NCI-H146 treated with DMSO at 0.1 percent for 48 hours (cell line): ENCODE measurements around the gene FAM110A.
"Not testable (repeated sequence)": the region's sequence is repeated elsewhere in the genome, so short reads cannot be mapped to it uniquely, and the experiment has no call there.

Experiments
- DNase-seq: peaks from one replicate; lab custom pipeline; 2025; ENCODE audit not compliant: unreplicated experiment; lab: John Stamatoyannopoulos, UW

FAM110A gene

DNA sequence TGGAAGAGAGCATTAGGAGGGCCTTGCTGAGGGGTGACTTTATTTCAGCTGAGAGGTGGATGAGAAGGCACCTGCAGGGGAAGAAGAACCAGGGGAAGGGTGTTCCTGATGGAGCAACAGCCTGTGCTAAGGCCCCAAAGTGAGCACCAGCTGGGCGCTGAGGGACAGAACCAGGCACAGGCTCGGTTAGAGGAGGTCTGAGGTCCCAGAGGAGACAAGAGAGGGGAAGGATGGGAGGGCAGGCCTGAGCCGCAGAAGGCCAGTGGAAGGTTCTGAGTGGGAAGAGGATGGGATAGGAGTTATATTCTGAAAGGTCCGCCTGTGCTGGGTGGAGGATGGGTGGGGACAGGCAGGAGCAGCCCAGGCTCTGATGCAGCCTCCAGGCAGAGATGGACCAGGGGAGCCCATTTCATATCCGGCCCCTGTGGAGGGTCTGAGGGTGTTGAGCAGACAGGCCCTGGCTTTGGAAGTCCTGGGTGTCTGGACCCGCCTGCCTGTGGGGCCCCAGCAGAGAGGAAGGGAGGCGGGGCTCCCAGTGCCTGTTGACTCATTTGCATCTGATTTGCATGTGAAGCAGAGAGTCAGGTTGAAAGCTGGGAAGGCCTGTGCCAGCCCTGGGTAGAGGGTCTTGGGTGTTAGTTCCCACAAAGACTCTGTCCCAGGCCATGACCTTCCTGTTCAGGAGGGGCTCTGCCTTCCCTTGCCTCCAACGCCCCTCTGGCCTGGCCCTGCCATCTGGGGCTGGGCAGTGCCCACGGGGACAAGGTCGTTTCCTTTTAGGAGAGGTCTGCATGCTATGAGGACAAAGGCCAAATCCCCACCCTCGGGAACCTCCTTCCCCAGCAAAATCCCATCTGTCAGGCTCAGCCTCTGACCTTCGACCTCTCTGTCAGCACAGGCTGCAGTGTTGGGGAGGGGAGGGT is 10.6 kb upstream of the FAM110A start:
- no peak for DNase-seq

- DNase-seq, result no peak
These were observed 10.0 kb upstream of the FAM110A start for GRCh38 chr20:823574-823902.

DNA sequence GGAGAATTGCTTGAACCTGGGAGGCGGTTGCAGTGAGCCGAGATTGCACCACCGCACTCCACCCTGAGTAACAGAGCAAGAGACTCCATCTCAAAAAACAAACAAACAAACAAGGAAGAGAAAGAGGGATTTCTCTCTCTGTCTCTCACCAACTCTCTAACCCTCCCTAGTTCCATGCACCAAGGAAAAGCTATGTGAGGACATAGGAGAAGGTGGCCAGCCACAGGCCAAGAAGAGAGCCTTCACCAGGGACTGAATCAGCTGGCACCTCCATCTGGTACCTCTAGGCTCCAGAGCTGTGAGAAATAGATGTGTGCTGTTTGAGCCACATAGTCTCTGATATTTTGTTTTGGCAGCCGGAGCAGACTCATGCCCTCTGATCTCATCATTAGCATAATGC is 9.0 kb upstream of the FAM110A start:
- DNase-seq, result no peak

DNA sequence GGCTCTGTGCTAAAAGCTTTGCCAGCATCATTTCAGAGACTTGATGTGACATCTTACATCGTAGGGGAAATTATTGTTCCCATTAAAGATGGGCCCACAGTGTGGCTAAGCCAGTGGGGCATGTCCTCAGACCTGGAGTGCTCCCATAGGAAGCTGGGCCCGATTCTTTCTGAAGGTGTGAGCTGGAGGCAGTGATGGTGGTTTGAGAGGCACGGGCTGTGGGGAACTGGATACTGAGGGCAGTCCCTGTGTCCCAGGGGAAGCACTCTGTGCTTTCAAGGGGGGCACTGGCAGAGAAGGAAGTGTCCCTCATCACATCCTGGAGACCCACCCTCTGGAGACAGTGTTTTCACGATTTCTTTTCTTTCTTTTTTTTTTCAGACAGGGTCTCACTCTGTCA is 8.6 kb upstream of the FAM110A start:
- DNase-seq, result no peak

GRCh38 chr20:825710-826421 is 7.6 kb upstream of the FAM110A start:
- DNase-seq, result no peak

- DNase-seq, result no peak
These were observed 6.7 kb upstream of the FAM110A start for GRCh38 chr20:826695-827323.

GRCh38 chr20:827981-828380 is 5.5 kb upstream of the FAM110A start:
- DNase-seq, result not testable (repeated sequence)

- no peak for DNase-seq
These were observed 4.5 kb upstream of the FAM110A start for GRCh38 chr20:828987-829386.

GRCh38 chr20:829551-829950 is 4.0 kb upstream of the FAM110A start:
- no peak for DNase-seq

GRCh38 chr20:830011-830521 is 3.4 kb upstream of the FAM110A start:
- no peak for DNase-seq

DNA sequence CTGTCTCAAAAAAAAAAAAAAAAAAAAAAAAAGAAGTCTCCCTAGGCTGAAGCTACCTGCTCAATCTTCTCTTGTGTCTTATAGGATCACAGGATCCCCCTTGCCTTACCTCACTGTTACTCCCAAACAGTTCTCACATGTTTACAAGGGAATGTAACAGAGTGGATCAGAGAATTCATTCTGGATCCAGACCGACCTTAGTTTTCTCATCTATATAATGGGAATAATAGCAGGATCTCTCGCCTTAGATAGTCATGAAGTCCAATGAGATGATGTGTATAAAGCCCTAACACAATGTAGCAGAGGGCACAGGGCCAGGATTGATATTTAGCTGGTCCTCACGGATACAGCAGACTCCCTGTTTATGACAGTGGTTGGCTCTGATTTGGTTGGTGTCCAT is 2.3 kb upstream of the FAM110A start:
- DNase-seq, result no peak

- no peak for DNase-seq
These were observed 1.6 kb upstream of the FAM110A start for GRCh38 chr20:831956-832355.

DNA sequence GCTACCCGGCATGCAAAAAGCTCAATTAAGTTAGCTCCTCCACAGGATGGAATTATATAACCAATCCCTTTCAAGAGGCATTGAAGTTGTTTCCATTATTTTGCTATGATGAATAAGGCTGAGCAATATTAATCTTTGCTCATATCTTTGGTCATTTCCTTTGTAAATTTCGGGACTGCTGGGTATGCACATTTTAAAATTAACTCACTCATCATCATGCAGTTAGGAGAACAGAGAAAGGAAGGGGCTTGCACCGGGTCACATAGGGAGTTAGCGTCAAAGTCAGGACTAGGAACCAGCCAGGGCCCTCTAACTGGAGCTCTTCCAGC is 430 bp upstream of the FAM110A start:
- no peak for DNase-seq

DNA sequence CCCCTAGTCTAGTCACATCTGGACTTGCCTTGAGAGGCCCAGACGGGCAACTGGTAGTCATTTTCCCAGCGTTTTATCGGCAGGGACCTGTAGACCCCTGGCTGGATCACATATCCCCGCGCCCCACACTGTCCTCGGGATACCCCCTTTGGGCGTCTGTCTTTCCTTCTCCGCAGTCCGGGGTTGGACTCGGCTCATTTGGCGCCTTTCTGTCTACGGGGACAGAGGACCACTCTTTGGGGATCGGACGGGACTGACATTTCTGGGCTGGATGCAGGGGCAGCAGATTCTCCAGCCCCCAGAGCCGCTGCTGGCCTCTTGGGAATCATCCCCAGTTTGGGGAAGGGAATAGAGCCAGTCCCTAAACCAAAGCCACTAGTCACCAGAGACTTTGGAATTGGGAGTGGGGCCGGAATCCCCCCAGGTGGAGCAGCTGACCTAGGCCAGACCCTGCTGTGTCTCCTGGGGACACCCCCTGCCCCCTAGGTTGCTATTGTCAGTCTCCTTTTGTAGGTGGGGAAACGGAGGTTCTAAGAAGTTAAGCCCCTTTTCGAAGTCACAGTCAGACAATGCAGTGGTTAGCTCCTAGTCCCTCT is 734 bp downstream of the FAM110A start:
- DNase-seq, result no peak

- DNase-seq, result no peak
These were observed 2.1 kb downstream of the FAM110A start for GRCh38 chr20:835608-836045.

DNA sequence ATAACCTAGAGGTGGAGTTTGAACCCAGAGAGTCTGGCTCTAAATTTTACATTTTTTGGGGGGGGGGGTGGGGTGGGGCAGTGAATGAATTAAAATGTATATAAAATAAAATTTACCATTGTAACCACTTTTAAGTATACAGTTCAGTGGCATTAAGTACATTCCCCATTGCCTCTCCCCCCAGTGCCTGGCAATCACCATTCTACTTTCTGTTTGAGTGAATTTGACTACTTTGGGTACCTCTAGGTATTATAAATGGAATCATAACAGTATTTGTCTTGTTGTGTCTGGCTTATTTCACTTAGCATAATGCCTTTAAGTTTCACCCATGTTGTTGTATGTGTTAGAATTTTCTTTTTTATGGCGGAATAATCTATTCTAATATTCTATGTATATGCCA is 2.7 kb downstream of the FAM110A start:
- no peak for DNase-seq

DNA sequence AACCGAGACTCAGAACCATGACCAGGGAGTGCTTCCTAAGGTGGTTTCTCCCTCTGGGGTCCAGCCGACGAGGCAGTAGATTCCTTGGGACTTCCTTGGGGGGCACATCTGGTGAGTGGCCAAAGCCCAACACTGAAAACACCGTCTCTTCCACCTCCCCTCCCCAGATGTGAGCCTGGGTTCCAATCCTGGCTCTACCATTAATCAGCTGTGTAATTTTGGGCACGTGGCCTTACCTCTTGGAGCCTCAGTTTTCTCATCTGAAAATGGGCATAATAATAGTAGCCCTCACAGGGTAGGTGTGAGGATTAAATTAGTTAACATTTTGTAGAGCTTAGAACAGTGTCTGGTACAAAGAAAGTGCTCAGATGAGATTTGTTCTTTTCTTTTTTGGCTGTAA is 5.5 kb downstream of the FAM110A start:
- no peak for DNase-seq

DNA sequence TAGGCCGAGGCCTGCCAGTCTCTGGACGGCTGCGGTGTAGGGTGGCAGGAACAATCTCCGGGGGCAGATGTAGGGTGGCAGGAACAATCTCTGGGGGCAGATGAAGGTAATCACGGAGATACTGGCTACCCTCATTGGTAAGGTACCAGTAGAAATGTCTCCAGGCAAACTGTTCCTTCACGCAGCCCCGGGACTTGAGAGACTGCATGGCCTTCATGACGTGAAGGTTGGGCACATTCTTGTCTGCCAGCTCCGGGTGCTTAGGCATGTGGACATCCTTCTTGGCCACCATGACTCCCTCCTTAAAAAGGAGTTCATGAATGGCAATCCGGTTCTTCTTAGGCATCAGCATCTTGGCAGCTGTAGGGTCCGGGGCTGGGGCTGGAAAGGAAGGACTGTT is 6.1 kb downstream of the FAM110A start:
- DNase-seq, result no peak

- DNase-seq, result no peak
These were observed 7.0 kb downstream of the FAM110A start for GRCh38 chr20:840503-840857.

- DNase-seq, result no peak
These were observed 7.5 kb downstream of the FAM110A start for GRCh38 chr20:840858-841567.
